Measurements from ENCODE around the gene RIOK2.
"Not testable (repeated sequence)": the region's sequence is repeated elsewhere in the genome, so short reads cannot be mapped to it uniquely, and the experiment has no call there.

RIOK2 gene

GRCh38 chr5:97183100-97183929 is at the start of gene RIOK2:
RIOK2 (minus strand) TSS chr5:97183247; CDS start chr5:97183191, 56 bp downstream.
- peak; percentile 96 for DNase-seq (ENCODE audit: low spot score)

- DNase-seq (ENCODE audit: low spot score): peak; percentile 79
Observed at GRCh38 chr5:97231025-97231636, 48.1 kb upstream of the RIOK2 start.

DNA sequence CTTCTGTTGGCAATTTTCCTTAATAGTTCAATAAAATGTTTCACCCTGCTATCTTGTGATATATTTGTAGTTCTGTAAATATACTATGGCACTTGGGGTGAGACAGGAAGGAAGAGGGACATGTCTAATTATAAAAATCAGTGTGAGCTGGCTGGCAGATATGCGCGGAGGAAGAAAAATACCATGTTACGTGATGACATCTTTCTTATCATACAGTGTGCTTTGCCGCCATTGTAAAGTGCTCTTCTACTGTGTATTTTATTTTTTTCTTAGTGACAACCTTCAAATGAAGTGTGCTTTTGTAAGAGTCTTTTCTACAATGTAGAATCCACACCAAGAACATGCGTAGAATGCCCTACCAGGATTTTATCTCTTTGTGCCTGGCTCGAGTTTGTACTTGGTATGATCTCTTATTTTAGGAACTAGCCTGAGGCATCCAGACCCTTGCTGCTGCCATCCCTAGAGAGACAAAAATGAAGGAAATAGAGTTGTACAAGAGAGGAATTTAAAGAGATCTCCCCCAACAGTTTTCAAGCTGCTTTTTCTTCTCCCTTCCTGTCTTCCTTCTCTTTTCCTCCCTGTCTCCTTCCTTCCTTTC is 46.7 kb upstream of the RIOK2 start:
- no peak for DNase-seq (ENCODE audit: low spot score)

DNA sequence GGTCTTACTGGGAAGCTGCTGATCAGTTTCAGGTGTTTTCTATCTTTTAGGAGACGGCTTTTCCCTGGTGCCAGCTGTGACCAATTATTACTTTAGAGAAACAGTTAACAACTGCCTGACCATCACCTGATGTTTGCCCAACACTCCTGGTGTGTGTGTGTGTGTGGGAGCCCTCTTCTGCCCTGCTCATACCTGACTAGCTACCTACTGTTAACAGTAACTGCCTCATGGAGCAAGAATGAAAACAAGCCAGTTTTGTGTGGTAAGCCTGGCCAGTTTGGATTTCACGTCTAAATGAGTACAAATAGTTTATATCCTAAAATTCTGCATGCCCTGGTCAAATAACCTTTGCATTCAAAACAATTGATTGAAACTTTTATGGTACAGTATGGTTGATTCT is 46.1 kb upstream of the RIOK2 start:
- DNase-seq (ENCODE audit: low spot score): no peak

DNA sequence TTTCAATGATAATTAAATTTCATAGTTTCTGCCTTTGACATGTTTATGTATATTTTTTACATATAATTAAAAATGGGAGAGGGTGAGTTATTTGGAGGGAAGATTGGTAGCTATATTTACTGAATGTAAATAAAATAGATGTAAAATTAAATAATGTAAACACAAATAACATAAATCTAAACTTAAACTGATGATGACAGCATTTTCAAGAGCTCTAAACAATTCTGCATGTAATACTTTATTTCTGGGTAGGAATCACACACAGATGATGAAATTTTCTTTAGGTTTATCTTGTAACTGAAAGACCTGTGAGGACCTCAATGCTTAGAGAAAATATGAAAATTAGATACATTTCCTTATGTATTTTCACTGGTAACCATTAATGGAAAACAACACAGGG is 42.2 kb upstream of the RIOK2 start:
- no peak for DNase-seq (ENCODE audit: low spot score)

GRCh38 chr5:97224112-97224750 is 41.2 kb upstream of the RIOK2 start:
- no peak for DNase-seq (ENCODE audit: low spot score)

- DNase-seq (ENCODE audit: low spot score): no peak
Observed at GRCh38 chr5:97223596-97223995, 40.5 kb upstream of the RIOK2 start.

- DNase-seq (ENCODE audit: low spot score): no peak
Observed at GRCh38 chr5:97209343-97209742, 26.3 kb upstream of the RIOK2 start.

GRCh38 chr5:97208714-97209113 is 25.7 kb upstream of the RIOK2 start:
- DNase-seq (ENCODE audit: low spot score): no peak

DNA sequence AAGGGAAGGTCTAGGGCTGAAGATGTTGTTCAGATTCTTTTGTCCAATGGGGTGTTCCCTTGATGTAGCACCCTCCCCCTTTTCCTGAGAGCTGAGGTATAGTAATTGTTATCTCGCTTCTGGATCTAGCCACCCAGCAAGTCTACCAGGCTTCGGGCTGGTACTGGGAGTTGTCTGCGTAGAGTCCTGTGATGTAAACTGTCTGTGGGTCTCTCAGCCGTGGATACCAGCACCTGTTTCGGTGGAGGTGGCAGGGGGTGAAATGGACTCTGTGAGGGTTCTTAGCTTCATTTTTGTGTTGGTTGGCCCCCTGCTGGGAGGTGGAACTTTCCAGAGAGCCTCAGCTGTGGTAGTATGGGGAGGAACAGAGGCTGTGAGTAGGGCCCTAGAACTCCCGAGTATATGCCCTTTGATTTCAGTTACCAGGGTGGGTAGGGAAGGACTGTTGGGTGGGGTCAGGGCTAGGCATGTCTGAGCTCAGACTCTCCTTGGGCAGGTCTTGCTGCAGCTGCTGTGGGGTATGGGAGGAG is 25.2 kb upstream of the RIOK2 start:
- no peak for DNase-seq (ENCODE audit: low spot score)

DNA sequence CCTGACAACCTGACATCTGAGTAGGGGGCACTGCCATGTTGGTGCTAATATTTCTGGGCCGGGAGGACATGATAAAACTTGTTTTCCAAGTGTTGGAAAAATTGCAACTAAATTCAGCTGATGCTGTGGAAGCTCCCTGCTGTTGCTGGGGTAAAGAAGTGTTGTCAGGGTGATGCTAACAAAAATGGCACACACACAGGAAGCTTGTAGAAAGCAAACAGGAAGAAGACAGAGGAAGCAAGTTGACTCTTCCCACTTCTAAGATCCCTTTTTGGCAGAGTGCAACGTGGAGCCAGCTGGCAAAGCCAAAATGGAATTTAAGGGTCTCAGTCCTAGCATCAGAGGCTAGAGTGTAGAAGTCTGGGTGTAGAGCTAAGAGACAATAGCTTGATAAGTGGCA is 11.3 kb upstream of the RIOK2 start:
- DNase-seq (ENCODE audit: low spot score): no peak

GRCh38 chr5:97193355-97193688 is 10.3 kb upstream of the RIOK2 start:
- DNase-seq (ENCODE audit: low spot score): no peak

DNA sequence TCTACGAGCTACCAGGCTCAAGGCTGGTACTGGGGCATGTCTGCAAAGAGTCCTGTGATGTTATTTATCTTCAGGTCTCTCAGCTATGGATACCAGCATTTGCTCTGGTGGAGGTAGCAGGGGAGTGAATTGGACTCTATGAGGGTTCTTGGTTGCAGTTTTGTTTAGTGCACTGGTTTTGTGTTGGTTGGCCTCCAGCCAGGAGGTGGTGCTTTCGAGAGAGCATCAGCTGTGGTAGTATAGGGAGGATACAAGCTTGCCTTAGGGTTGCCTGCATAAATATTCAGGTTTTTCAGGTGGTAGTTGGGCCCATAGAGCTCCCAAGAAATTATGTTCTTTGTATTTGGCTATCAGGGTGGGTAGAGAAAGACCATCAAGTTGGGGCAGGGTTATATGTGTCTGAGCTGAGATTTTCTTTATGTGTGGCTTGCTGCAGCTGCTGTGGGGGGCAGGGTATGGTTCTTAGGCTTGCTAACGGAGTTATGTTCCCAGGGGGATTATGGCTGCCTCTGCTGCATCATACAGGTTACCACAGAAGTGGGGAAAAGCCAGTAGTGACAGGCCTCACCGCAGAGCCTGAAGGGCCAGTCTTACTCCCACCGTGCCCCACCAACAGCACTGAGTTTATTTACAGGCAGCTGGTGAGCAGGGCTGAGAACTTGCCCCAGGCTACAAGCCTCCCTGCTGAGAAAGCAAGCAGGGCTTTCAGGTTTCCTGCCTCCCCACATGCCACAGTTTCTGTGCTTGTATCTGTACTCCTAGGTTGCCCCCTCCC is 9.7 kb upstream of the RIOK2 start:
- DNase-seq (ENCODE audit: low spot score): no peak

GRCh38 chr5:97191893-97192292 is 8.8 kb upstream of the RIOK2 start:
- no peak for DNase-seq (ENCODE audit: low spot score)

- not testable (repeated sequence) for DNase-seq (ENCODE audit: low spot score)
Observed at GRCh38 chr5:97189523-97189922, 6.5 kb upstream of the RIOK2 start.

GRCh38 chr5:97183930-97184213 is 825 bp upstream of the RIOK2 start:
- DNase-seq (ENCODE audit: low spot score): no peak

GRCh38 chr5:97182571-97183099 is 412 bp downstream of the RIOK2 start:
- DNase-seq (ENCODE audit: low spot score): no peak

DNA sequence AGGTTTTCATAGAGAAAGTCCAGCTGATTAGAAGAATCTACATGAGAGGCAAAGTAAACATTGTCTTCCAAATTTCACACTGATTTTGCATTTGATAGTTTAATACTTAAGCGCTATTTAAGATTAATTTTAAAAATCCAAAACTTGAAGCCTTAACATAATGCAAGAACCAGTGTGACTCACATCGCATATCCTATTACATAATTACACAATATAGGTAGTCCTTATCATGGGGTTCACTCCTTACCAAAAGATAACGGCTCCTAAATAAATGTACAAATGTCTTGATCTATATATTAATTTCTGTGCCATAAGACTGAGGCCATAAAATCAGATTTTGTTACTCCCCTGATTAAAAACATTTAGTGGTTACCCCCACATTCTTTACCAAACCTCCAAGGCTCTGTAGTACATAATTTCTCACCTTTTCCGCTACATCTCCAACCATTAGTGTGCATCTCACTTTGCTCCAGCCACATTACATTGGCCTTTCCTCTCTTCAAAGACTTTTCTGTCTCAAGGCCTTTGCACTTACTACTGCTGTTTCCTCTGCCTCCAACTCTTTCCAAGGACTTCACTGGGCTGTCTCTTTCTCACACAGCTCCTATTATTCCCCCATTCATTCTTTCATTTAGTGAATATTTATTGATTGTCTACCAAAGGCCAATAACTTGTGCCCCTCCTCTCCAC is 1.0 kb downstream of the RIOK2 start:
- no peak for DNase-seq (ENCODE audit: low spot score)

- DNase-seq (ENCODE audit: low spot score): not testable (repeated sequence)
Observed at GRCh38 chr5:97179457-97179856, 3.6 kb downstream of the RIOK2 start.

DNA sequence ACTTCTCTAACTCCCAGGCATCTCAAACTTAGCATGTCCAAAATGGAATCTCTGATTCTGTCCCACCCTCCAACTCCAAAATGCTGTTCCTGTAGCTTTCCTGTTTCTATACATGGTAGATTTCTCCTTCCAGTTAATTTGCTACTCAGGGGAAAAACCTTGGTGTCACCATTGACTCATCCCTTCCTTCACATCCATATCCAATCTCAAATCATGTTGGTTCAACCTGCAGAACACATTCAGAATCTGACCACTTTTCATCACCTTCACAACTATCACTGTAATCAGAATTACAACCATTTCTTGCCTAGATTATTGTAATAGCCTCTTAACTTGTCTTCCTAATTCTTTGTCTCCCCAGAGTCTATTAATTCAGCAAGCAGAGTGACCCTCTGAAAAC is 10.8 kb downstream of the RIOK2 start:
- DNase-seq (ENCODE audit: low spot score): no peak

DNA sequence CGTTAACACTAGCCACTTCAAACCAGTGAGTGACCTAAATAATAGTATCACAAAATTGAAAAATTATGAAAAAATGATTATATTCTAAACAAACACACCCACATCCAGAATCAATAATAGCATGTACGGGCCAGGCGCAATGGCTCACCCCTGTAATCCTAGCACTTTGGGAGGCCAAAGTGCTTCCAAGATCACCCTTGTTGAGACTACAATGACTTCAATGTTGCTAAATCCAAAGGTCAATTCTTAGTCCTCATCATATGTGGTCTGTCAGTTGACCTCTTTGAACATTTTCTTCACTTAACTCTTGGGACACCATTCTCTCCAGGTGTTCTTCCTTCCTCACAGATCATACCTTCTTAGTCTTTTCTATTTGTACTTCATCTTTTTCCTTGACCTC is 11.3 kb downstream of the RIOK2 start:
- no peak for DNase-seq (ENCODE audit: low spot score)
